HL-60 (cell line): Measurements from ENCODE around the gene APOBEC3F.
"Not testable (repeated sequence)": the region's sequence is repeated elsewhere in the genome, so short reads cannot be mapped to it uniquely, and the experiment has no call there.

Source experiments
- DNase-seq, 2 experiments: peaks; one replicate each; pipeline ENCODE4 v3.0.0-alpha.2; 2010 to 2020; ENCODE audit warnings: low read depth in 1 of 2, low spot score in 1 of 2
- H3K27ac ChIP-seq: fragments of 250-450 bp; sonication (Bioruptor Pico); replicated peaks from 2 replicates; pipeline ENCODE4 v1.5.1; 2020; ENCODE audit warnings: mild to moderate bottlenecking, moderate library complexity
- H3K27me3 ChIP-seq: fragments of 250-450 bp; sonication (Bioruptor Pico); 2 replicates; pipeline ENCODE4 v1.5.1; 2021; ENCODE audit warnings: mild to moderate bottlenecking, moderate library complexity; ENCODE audit not compliant: insufficient read depth, poor library complexity, severe bottlenecking
- H3K4me3 ChIP-seq: replicated peaks from 2 replicates; pipeline ENCODE4 v1.5.1; 2011; ENCODE audit warnings: mild to moderate bottlenecking, control low read depth, low read length; ENCODE audit not compliant: insufficient read depth
- CTCF ChIP-seq: IDR thresholded peaks from one replicate; pipeline ENCODE4 v1.5.1; 2011; ENCODE audit warnings: low read length, control low read depth, inconsistent platforms; ENCODE audit not compliant: insufficient read depth
- GABPA ChIP-seq: IDR thresholded peaks from 2 replicates; pipeline ENCODE4 v1.6.1; 2012; ENCODE audit warnings: low read depth
- POLR2AphosphoS5 ChIP-seq: IDR thresholded peaks from 2 replicates; pipeline ENCODE4 v1.6.1; 2012; ENCODE audit warnings: low read depth
- REST ChIP-seq: IDR thresholded peaks from 2 replicates; pipeline ENCODE4 v1.6.1; 2012; ENCODE audit warnings: low read depth; ENCODE audit not compliant: insufficient replicate concordance
- SPI1 ChIP-seq: IDR thresholded peaks from 2 replicates; pipeline ENCODE4 v1.6.1; 2012; ENCODE audit warnings: low read depth, mild to moderate bottlenecking, borderline replicate concordance

Gene APOBEC3F

GRCh38 chr22:39078329-39078728 lies 37.7 kb downstream of the APOBEC3F start:
- TF ChIP-seq GABPA (no peak), REST (no peak), SPI1 (no peak), POLR2AphosphoS5 (no peak), CTCF (no peak)
- no peak overlapping the region for H3K4me3 ChIP-seq
- peaks cover 4% of the 10 kb centered on the region for H3K27me3 ChIP-seq
- DNase-seq, result no peak
- no peak overlapping the region for H3K27ac ChIP-seq

GRCh38 chr22:39079054-39079637 lies 38.5 kb downstream of the APOBEC3F start:
- not testable (repeated sequence) for DNase-seq, H3K27me3 ChIP-seq, H3K4me3 ChIP-seq, H3K27ac ChIP-seq

- TF ChIP-seq GABPA (no peak), POLR2AphosphoS5 (no peak), REST (no peak), CTCF (no peak), SPI1 (no peak)
Measured at GRCh38 chr22:39080052-39080762, 39.5 kb downstream of the APOBEC3F start.

GRCh38 chr22:39081016-39081415 lies 40.4 kb downstream of the APOBEC3F start:
- Histone ChIP-seq H3K27ac (no peak overlapping the region), H3K27me3 (peaks cover 4% of the 10 kb centered on the region), H3K4me3 (no peak overlapping the region)
- no peak for TF ChIP-seq SPI1
- no peak for TF ChIP-seq GABPA
- TF ChIP-seq REST, result no peak
- no peak for TF ChIP-seq POLR2AphosphoS5
- TF ChIP-seq CTCF, result no peak
- no peak for DNase-seq

More at GRCh38 chr22:39080052-39080762, 39.5 kb downstream of the APOBEC3F start:
- Histone ChIP-seq H3K27ac (no peak overlapping the region), H3K27me3 (peaks cover 4% of the 10 kb centered on the region), H3K4me3 (no peak overlapping the region)
- DNase-seq, result no peak
